Spinal cord (tissue), 10 donors: Measurements from ENCODE around the gene SHE. TPM values are rescaled to one million over a fixed set of nuclear protein-coding genes. Genes with fewer than 3 reads are reported as not detected.

Experiments used
- DNase-seq, 6 donors: peaks; one replicate each; pipeline versions ENCODE4 v3.0.0 to v3.0.0-alpha.2; 2013 to 2015; ENCODE audit warnings: low spot score in 6 of 6, low read depth in 4 of 6
- H3K27ac ChIP-seq: one replicate; pipeline ENCODE4 v1.5.1; 2013; ENCODE audit warnings: low read depth, low read length, control low read depth
- H3K27me3 ChIP-seq: one replicate; pipeline ENCODE4 v1.6.1; 2013; ENCODE audit warnings: low read length; ENCODE audit not compliant: control insufficient read depth, insufficient read depth
- H3K36me3 ChIP-seq: one replicate; pipeline ENCODE4 v1.6.1; 2013; ENCODE audit warnings: low read length; ENCODE audit not compliant: control insufficient read depth, insufficient read depth
- H3K4me1 ChIP-seq: one replicate; pipeline ENCODE4 v1.6.1; 2013; ENCODE audit warnings: low read length; ENCODE audit not compliant: control insufficient read depth, insufficient read depth
- H3K4me3 ChIP-seq: one replicate; pipeline ENCODE4 v1.5.1; 2013; ENCODE audit warnings: low read depth, low read length, control low read depth
- H3K9me3 ChIP-seq: one replicate; pipeline ENCODE4 v1.6.1; 2013; ENCODE audit warnings: low read length; ENCODE audit not compliant: control insufficient read depth, insufficient read depth
- WGBS: methylation state at CpG from one replicate; pipeline ENCODE4 v1.1.5; 2013; ENCODE audit warnings: missing lambda C conversion rate; ENCODE audit not compliant: insufficient coverage; 5-methylcytosine and 5-hydroxymethylcytosine counted together
- polyA plus RNA-seq, 2 donors: library from polyadenylated mRNA; unstranded; fragments of 120-200 nt; gene quantifications; one replicate each; pipeline ENCODE4 v1.2.1, GENCODE V29; 2013; ENCODE audit not compliant: insufficient read length in 2 of 2
- total RNA-seq, 2 donors: library from RNA; depleted of rRNA in 1 of 2; stranded (reverse); fragments of 120-200 nt in 1 of 2; fragments of >200 nt in 1 of 2; gene quantifications; one replicate each; pipeline versions ENCODE4 v1.2.3 to v1.2.4, GENCODE V29; 2013 to 2014
- donor health status: healthy.

The SHE gene
- total and polyA plus RNA-seq, 4 donors, result 3.7 to 10.5 (median 5.9) TPM

GRCh38 chr1:154429841-154430611 is 72.2 kb downstream of the SHE start:
- Histone ChIP-seq H3K9me3 (no peaks in the 10 kb centered on the region), H3K4me1 (peaks cover 40% of the 10 kb centered on the region), H3K4me3 (no peak overlapping the region), H3K36me3 (no peaks in the 10 kb centered on the region), H3K27ac (no peak overlapping the region), H3K27me3 (no peaks in the 10 kb centered on the region)
- 57% methylated on average over 13 of the region's 17 CpGs for WGBS
- no peak for DNase-seq

Other genes starting within 250 kb of the SHE start
- 100 to 1,000 TPM in 1 of 2 donors, 10 to 100 TPM in 1; 64.3 to 123 TPM for gene HAX1, start 229.8 kb downstream of the SHE start, total RNA-seq
- 10 to 100 TPM; 81.1 to 82.7 TPM for gene HAX1, start 229.8 kb downstream of the SHE start, polyA plus RNA-seq
- under 1 TPM in 1 of 2 donors, not detected in 1; 0.30 TPM for gene AQP10, start 181.3 kb downstream of the SHE start, total RNA-seq
- not detected for gene AQP10, start 181.3 kb downstream of the SHE start, polyA plus RNA-seq
- gene ATP8B2, start 176.9 kb downstream of the SHE start, total RNA-seq, result 10 to 100 TPM; 43.0 to 44.2 TPM
- gene ATP8B2, start 176.9 kb downstream of the SHE start, polyA plus RNA-seq, result 10 to 100 TPM; 26.7 to 43.3 TPM
- 1 to 10 TPM; 5.8 to 7.3 TPM for gene IL6R, start 97.1 kb downstream of the SHE start, total RNA-seq
- gene IL6R, start 97.1 kb downstream of the SHE start, polyA plus RNA-seq, result 1 to 10 TPM; 3.8 to 4.9 TPM
- gene TDRD10, start 193 bp downstream of the SHE start, total RNA-seq, result 1 to 10 TPM in 1 of 2 donors, under 1 TPM in 1; 0.40 to 1.4 TPM
- gene TDRD10, start 193 bp downstream of the SHE start, polyA plus RNA-seq, result 1 to 10 TPM; 1.5 to 3.1 TPM
- 10 to 100 TPM; 21.1 to 41.3 TPM for gene UBE2Q1, start 56.2 kb upstream of the SHE start, total RNA-seq
- gene UBE2Q1, start 56.2 kb upstream of the SHE start, polyA plus RNA-seq, result 100 to 1,000 TPM; 103 to 111 TPM
- 10 to 100 TPM in 1 of 2 donors, 1 to 10 TPM in 1; 5.8 to 14.9 TPM for gene CHRNB2, start 65.4 kb upstream of the SHE start, total RNA-seq
- 10 to 100 TPM; 23.3 to 24.1 TPM for gene CHRNB2, start 65.4 kb upstream of the SHE start, polyA plus RNA-seq
- 100 to 1,000 TPM; 106 to 108 TPM for gene ADAR, start 105.8 kb upstream of the SHE start, total RNA-seq
- gene ADAR, start 105.8 kb upstream of the SHE start, polyA plus RNA-seq, result 100 to 1,000 TPM; 130 to 131 TPM